HepG2 (cell line): ENCODE data around the gene RIPPLY2. TPM values are rescaled to one million over a fixed set of nuclear protein-coding genes. Genes with fewer than 3 reads are reported as not detected.
A peak's percentile ranks its signal among the peaks of the same experiment; 100 is the strongest.

ENCODE experiments used
- CBX2 ChIP-seq, 2 experiments: fragments of 200-600 bp in 1 of 2; sonication (generic); formaldehyde crosslinking in 1 of 2; IDR thresholded peaks; 2 replicates each; pipeline versions ENCODE4 v1.7.0 to v1.8.1; 2018 to 2022; ENCODE audit warnings: low read depth in 2 of 2, low read length in 1 of 2, mild to moderate bottlenecking in 1 of 2, missing genetic modification reagents in 1 of 2
- CREBL2 ChIP-seq: sonication (generic); formaldehyde crosslinking; IDR thresholded peaks from 2 replicates; pipeline ENCODE4 v1.8.1; 2023; ENCODE audit warnings: missing genetic modification reagents, mild to moderate bottlenecking, borderline replicate concordance
- CTCF ChIP-seq: sonication (generic); formaldehyde crosslinking; IDR thresholded peaks from 2 replicates; pipeline ENCODE4 v1.5.0; 2020; ENCODE audit warnings: mild to moderate bottlenecking, missing genetic modification reagents, moderate library complexity
- DR1 ChIP-seq: sonication (generic); formaldehyde crosslinking; IDR thresholded peaks from 2 replicates; pipeline ENCODE4 v1.8.0; 2021; ENCODE audit warnings: mild to moderate bottlenecking, missing genetic modification reagents, inconsistent platforms
- ETV6 ChIP-seq: sonication (generic); formaldehyde crosslinking; conservative IDR thresholded peaks from 2 replicates; pipeline ENCODE4 v1.4.0; 2020; ENCODE audit warnings: missing genetic modification reagents
- FOXO4 ChIP-seq: sonication (generic); formaldehyde crosslinking; conservative IDR thresholded peaks from 2 replicates; pipeline ENCODE4 v1.8.1; 2023; ENCODE audit warnings: missing genetic modification reagents
- FOXP1 ChIP-seq, 2 experiments: fragments of 450-650 bp in 1 of 2; IDR thresholded peaks; 2 replicates each; pipeline ENCODE4 v1.6.1; 2017 to 2018; ENCODE audit warnings: antibody characterized with exemption in 1 of 2
- HIC2 ChIP-seq: sonication (generic); formaldehyde crosslinking; IDR thresholded peaks from 2 replicates; pipeline ENCODE4 v1.9.0; 2022; ENCODE audit warnings: low read depth, missing genetic modification reagents
- KDM5A ChIP-seq: fragments of 200-600 bp; sonication (generic); IDR thresholded peaks from 2 replicates; pipeline ENCODE4 v1.7.0; 2018; ENCODE audit warnings: antibody characterized with exemption, mild to moderate bottlenecking, low read length, borderline replicate concordance
- MLLT10 ChIP-seq: sonication (generic); formaldehyde crosslinking; IDR thresholded peaks from 2 replicates; pipeline ENCODE4 v1.4.0; 2020; ENCODE audit warnings: missing genetic modification reagents
- NFKB2 ChIP-seq: sonication (generic); formaldehyde crosslinking; IDR thresholded peaks from 2 replicates; pipeline ENCODE4 v1.4.0; 2020; ENCODE audit warnings: missing genetic modification reagents, borderline replicate concordance
- RCOR2 ChIP-seq: IDR thresholded peaks from 2 replicates; pipeline ENCODE4 v1.6.1; 2016; ENCODE audit warnings: missing biosample characterization, missing genetic modification reagents
- SMAD1 ChIP-seq: sonication (generic); formaldehyde crosslinking; IDR thresholded peaks from 2 replicates; pipeline ENCODE4 v1.4.0; 2020; ENCODE audit warnings: missing genetic modification reagents, low read depth, mild to moderate bottlenecking, borderline replicate concordance
- TRIM22 ChIP-seq: fragments of 450-650 bp; IDR thresholded peaks from 2 replicates; pipeline ENCODE4 v1.6.1; 2017
- ZBTB1 ChIP-seq: sonication (generic); formaldehyde crosslinking; IDR thresholded peaks from 2 replicates; pipeline ENCODE4 v1.4.0; 2020; ENCODE audit warnings: missing genetic modification reagents, borderline replicate concordance
- ZFP36L1 ChIP-seq: sonication (generic); formaldehyde crosslinking; IDR thresholded peaks from 2 replicates; pipeline ENCODE4 v1.8.0; 2022; ENCODE audit warnings: mild to moderate bottlenecking, missing genetic modification reagents, moderate library complexity
- ZNF362 ChIP-seq: sonication (generic); formaldehyde crosslinking; IDR thresholded peaks from 2 replicates; pipeline ENCODE4 v1.4.0; 2020; ENCODE audit warnings: missing genetic modification reagents, mild to moderate bottlenecking, borderline replicate concordance
- ZNF761 ChIP-seq: sonication (generic); formaldehyde crosslinking; conservative IDR thresholded peaks from 2 replicates; pipeline ENCODE4 v1.4.0; 2020; ENCODE audit warnings: mild to moderate bottlenecking, missing genetic modification reagents
- polyA plus RNA-seq, 8 experiments: library from polyadenylated mRNA; depleted of rRNA in 3 of 8; stranded (reverse) in 7 of 8; unstranded in 1 of 8; fragments of >200 nt; fragmentation: Illumina TruSeq in 4 of 8; extraction: Trizol in 4 of 8; gene quantifications; 2 replicates each; pipeline versions ENCODE4 v1.2.1 to v1.2.3, GENCODE V29; 2011 to 2016; ENCODE audit warnings: low read depth in 4 of 8, missing spikeins in 1 of 8, mixed read lengths in 1 of 8; ENCODE audit not compliant: insufficient read depth in 1 of 8
- total RNA-seq, 5 experiments: library from RNA; depleted of rRNA; stranded (reverse); fragments of >200 nt; fragmentation: Illumina TruSeq; extraction: Trizol; gene quantifications; 2 replicates each; pipeline ENCODE4 v1.2.3, GENCODE V29; 2016; ENCODE audit warnings: low read depth in 1 of 5

The RIPPLY2 gene
- total and polyA plus RNA-seq, 2 of the 13 experiments (the other 11 are each of a cell fraction or from before 2014, with no cell fraction given): not detected

- TF ChIP-seq SMAD1 (CRISPR knock-in tag) (no peak), ZNF362 (peak; percentile 9; the same call in 1 of the 2 replicates), ZNF761 (CRISPR knock-in tag) (peak; percentile 74; the same call in 1 of the 2 replicates), CBX2 (IDR thresholded peaks at IDR 0.05; ENCODE audit: low read depth, low read length) (no peak), CBX2 (CRISPR knock-in tag; IDR thresholded peaks at IDR 0.05; ENCODE audit: low read depth) (no peak), MLLT10 (CRISPR knock-in tag) (0 out of 2 replicates have a peak, but pooled peaks have one; percentile 69), FOXP1 (IDR thresholded peaks at IDR 0.05) (no peak), FOXP1 (CRISPR knock-in tag; IDR thresholded peaks at IDR 0.05) (peak; percentile 52; the same call in 1 of the 2 replicates), ZBTB1 (CRISPR knock-in tag) (peak; percentile 97), RCOR2 (CRISPR knock-in tag) (peak; percentile 36; the same call in 1 of the 2 replicates), ETV6 (CRISPR knock-in tag) (peak; percentile 99), KDM5A (peak; percentile 57; the same call in 1 of the 2 replicates), ZFP36L1 (CRISPR knock-in tag) (peak; percentile 92), DR1 (CRISPR knock-in tag) (peak; percentile 74; the same call in 1 of the 2 replicates), CREBL2 (CRISPR knock-in tag) (peak; percentile 96; the same call in 1 of the 2 replicates), FOXO4 (no peak), NFKB2 (CRISPR knock-in tag) (peak; percentile 91), TRIM22 (no peak), HIC2 (peak; percentile 56; the same call in 1 of the 2 replicates), CTCF (CRISPR knock-in tag) (peak; percentile 51)
Observed at GRCh38 chr6:83859410-83860358, 6.5 kb downstream of the RIPPLY2 start, which contains the start of gene CYB5R4 (continued).
